K562 (cell line): ENCODE results near the gene FAM222A. TPM values are rescaled to one million over a fixed set of nuclear protein-coding genes. Genes with fewer than 3 reads are reported as not detected.

ENCODE experiments used
- ATAC-seq: fragments of 200-7000 bp; cut with Tn5 transposase; 3 replicates; pipeline ENCODE4 v1.9.1; 2020; ENCODE audit warnings: moderate library complexity
- BruUV-seq: library from RNA; stranded (reverse); fragments of 400-500 nt; replicated peaks from 2 replicates; lab custom pipeline; 2021; lab: Mats Ljungman, UMichigan
- CTCF ChIA-PET: fragments of 300-600 bp; formaldehyde crosslinking; extraction: SDS; loops from one replicate; lab custom pipeline; 2021; ENCODE audit warnings: low intra/inter-chr PET ratio; lab: Yijun Ruan, JAX
- POLR2A ChIA-PET: fragments of 300-600, 350-650 bp; sonication (Branson Sonifier 250); formaldehyde crosslinking; extraction: SDS; loops from one replicate; lab custom pipeline; 2021; ENCODE audit warnings: antibody characterized with exemption, inconsistent platforms; lab: Yijun Ruan, JAX
- DNase-seq, 4 experiments: peaks; one replicate each; pipeline versions ENCODE4 v3.0.0 to v3.0.0-alpha.2; 2011 to 2018; ENCODE audit warnings: low spot score in 3 of 4, mixed read lengths in 3 of 4; ENCODE audit errors: extremely low read depth in 1 of 4
- FAIRE-seq: peaks from 2 replicates; lab custom pipeline; 2011; peaks lifted over from hg19 to GRCh38; lab: Jason Lieb, UNC
- H2AFZ ChIP-seq: 2 replicates; pipeline ENCODE4 v1.6.0; 2011; ENCODE audit warnings: low read depth, low read length, control low read depth, inconsistent platforms
- H3K27ac ChIP-seq: fragments of 200-600 bp; 3 replicates; pipeline ENCODE4 v1.8.0; 2011; ENCODE audit warnings: low read depth, mild to moderate bottlenecking, control low read depth, inconsistent platforms, low read length, moderate library complexity, mixed read lengths; ENCODE audit errors: extremely low read depth
- H3K27me3 ChIP-seq, 2 experiments: fragments of 300-600 bp in 1 of 2; 2 replicates in 1 of 2; 3 replicates in 1 of 2; pipeline versions ENCODE4 v1.6.0 to v1.8.0; 2011; ENCODE audit warnings: inconsistent platforms in 2 of 2, low read length in 2 of 2, mild to moderate bottlenecking in 1 of 2, mixed read lengths in 1 of 2, moderate library complexity in 1 of 2; ENCODE audit not compliant: control insufficient read depth in 2 of 2, insufficient read depth in 2 of 2
- H3K36me3 ChIP-seq: fragments of 300-600 bp; 3 replicates; pipeline ENCODE4 v1.8.0; 2011; ENCODE audit warnings: mild to moderate bottlenecking, low read length, inconsistent platforms; ENCODE audit not compliant: control insufficient read depth, insufficient read depth
- H3K4me1 ChIP-seq, 2 experiments: fragments of 200-600 bp in 1 of 2; replicated peaks in 1 of 2; 2 replicates in 1 of 2; 3 replicates in 1 of 2; pipeline versions ENCODE4 v1.5.1 to v1.8.0; 2011; ENCODE audit warnings: inconsistent platforms in 2 of 2, low read length in 2 of 2, mild to moderate bottlenecking in 1 of 2, mixed read lengths in 1 of 2, moderate library complexity in 1 of 2; ENCODE audit not compliant: control insufficient read depth in 2 of 2, insufficient read depth in 2 of 2
- H3K4me2 ChIP-seq: 2 replicates; pipeline ENCODE4 v1.6.1; 2011; ENCODE audit warnings: low read length, control low read depth, inconsistent platforms, mixed read lengths; ENCODE audit not compliant: insufficient read depth
- H3K4me3 ChIP-seq: fragments of 200-600 bp; sonication (generic), shearing (Covaris generic); 2 replicates; pipeline ENCODE4 v1.5.1; 2016; ENCODE audit warnings: control low read depth, inconsistent platforms
- H3K79me2 ChIP-seq: fragments of 200-600 bp; 3 replicates; pipeline ENCODE4 v1.8.0; 2011; ENCODE audit warnings: low read length, inconsistent platforms; ENCODE audit not compliant: control insufficient read depth, insufficient read depth
- H3K9ac ChIP-seq, 2 experiments: 2 replicates each; pipeline versions ENCODE4 v1.6.0 to v1.6.1; 2011; ENCODE audit warnings: low read depth in 2 of 2, low read length in 2 of 2, control low read depth in 1 of 2, inconsistent platforms in 1 of 2, mild to moderate bottlenecking in 1 of 2, mixed read lengths in 1 of 2; ENCODE audit not compliant: insufficient read depth in 1 of 2
- H3K9me1 ChIP-seq: one replicate; pipeline ENCODE4 v1.6.0; 2011; ENCODE audit warnings: inconsistent platforms, mild to moderate bottlenecking, low read length, moderate library complexity; ENCODE audit not compliant: control insufficient read depth, insufficient read depth
- H3K9me3 ChIP-seq: replicated peaks from 2 replicates; pipeline ENCODE4 v1.5.1; 2011; ENCODE audit warnings: low read depth, low read length, inconsistent platforms; ENCODE audit not compliant: control insufficient read depth, insufficient read depth
- H4K20me1 ChIP-seq: replicated peaks from 2 replicates; pipeline ENCODE4 v1.6.1; 2011; ENCODE audit warnings: low read length, inconsistent platforms, mixed read lengths; ENCODE audit not compliant: control insufficient read depth, insufficient read depth
- ADNP ChIP-seq: fragments of 200-800 bp; sonication (Bioruptor generic); IDR thresholded peaks from 2 replicates; pipeline ENCODE4 v1.6.1; 2016; ENCODE audit warnings: missing genetic modification characterization, missing compliant biosample characterization
- BCOR ChIP-seq: fragments of 450-650 bp; IDR thresholded peaks from 2 replicates; pipeline ENCODE4 v1.6.1; 2016
- CBX1 ChIP-seq: sonication (generic); IDR thresholded peaks from 2 replicates; pipeline ENCODE4 v1.6.1; 2016; ENCODE audit warnings: antibody characterized with exemption, low read depth, mild to moderate bottlenecking
- CHD4 ChIP-seq: fragments of 200-600 bp; sonication (generic); IDR thresholded peaks from 3 replicates; pipeline ENCODE4 v1.6.1; 2012; ENCODE audit warnings: low read depth, mild to moderate bottlenecking, mixed read lengths, low read length, inconsistent platforms; ENCODE audit not compliant: insufficient read depth, insufficient replicate concordance, poor library complexity, severe bottlenecking
- GATAD2A ChIP-seq: fragments of 450-650 bp; IDR thresholded peaks from 2 replicates; pipeline ENCODE4 v1.6.1; 2017
- HDAC2 ChIP-seq: fragments of 450-650 bp; IDR thresholded peaks from 2 replicates; pipeline ENCODE4 v1.6.1; 2016; ENCODE audit warnings: mild to moderate bottlenecking
- HLTF ChIP-seq: fragments of 450-650 bp; IDR thresholded peaks from 2 replicates; pipeline ENCODE4 v1.6.1; 2016
- IFI16 ChIP-seq: fragments of 250-450 bp; sonication (Bioruptor Pico); IDR thresholded peaks from 2 replicates; pipeline ENCODE4 v2.1.2; 2022; ENCODE audit warnings: mild to moderate bottlenecking, inconsistent platforms
- KDM1A ChIP-seq, 2 experiments: fragments of 450-650 bp; IDR thresholded peaks; 2 replicates each; pipeline ENCODE4 v1.6.1; 2016; ENCODE audit warnings: mild to moderate bottlenecking in 2 of 2
- RBM25 ChIP-seq: fragments of 200-400 bp; formaldehyde crosslinking; IDR thresholded peaks from 2 replicates; pipeline ENCODE4 v1.6.1; 2018; ENCODE audit warnings: low read length, low read depth, moderate library complexity; ENCODE audit not compliant: severe bottlenecking
- RBM39 ChIP-seq: fragments of 200-400 bp; formaldehyde crosslinking; optimal IDR thresholded peaks from 2 replicates; pipeline ENCODE3; 2018; ENCODE audit warnings: low read depth, low read length
- RCOR1 ChIP-seq, 2 experiments: IDR thresholded peaks; 2 replicates each; pipeline ENCODE4 v1.6.1; 2012; ENCODE audit warnings: low read depth in 2 of 2, low read length in 2 of 2, borderline replicate concordance in 1 of 2, improper control_type of control experiment in 1 of 2
- SMARCA5 ChIP-seq: fragments of 450-650 bp; IDR thresholded peaks from 2 replicates; pipeline ENCODE4 v1.6.1; 2016
- SRSF9 ChIP-seq: fragments of 200-400 bp; formaldehyde crosslinking; IDR thresholded peaks from 2 replicates; pipeline ENCODE4 v1.6.1; 2017; ENCODE audit warnings: low read depth, low read length, borderline replicate concordance
- ZNF134 ChIP-seq: fragments of 250-450 bp; sonication (Bioruptor Pico); conservative IDR thresholded peaks from 2 replicates; pipeline ENCODE4 v1.4.0; 2020
- WGBS: fragments of 100-300 bp; shearing (Covaris generic); methylation state at CpG from one replicate; pipeline ENCODE4 v1.1.6; 2016; ENCODE audit warnings: low coverage, mixed read lengths; ENCODE audit not compliant: insufficient coverage; ENCODE audit errors: missing lambda C conversion rate; 5-methylcytosine and 5-hydroxymethylcytosine counted together
- in situ Hi-C: fragments of 300-500 bp; cut with MboI; formaldehyde crosslinking; loops from 4 replicates; pipeline ENCODE4 v1.15.0; 2018; ENCODE audit warnings: inconsistent platforms, mixed read lengths
- intact Hi-C: fragments of 100-400 bp; cut with micrococcal nuclease; formaldehyde crosslinking; loops from 2 replicates; pipeline ENCODE4 v1.14.2; 2022
- polyA plus RNA-seq, 8 experiments: library from polyadenylated mRNA; depleted of rRNA in 4 of 8; stranded (reverse) in 5 of 8; unstranded in 3 of 8; fragments of >200 nt; fragmentation: Nextera tagmentation in 2 of 8; fragmentation: Illumina TruSeq in 1 of 8; extraction: Ambion mirVana in 2 of 8; extraction: Trizol in 1 of 8; gene quantifications; 2 replicates each; pipeline versions ENCODE4 v1.2.1 to v1.2.3, GENCODE V29; 2011 to 2014; ENCODE audit warnings: inconsistent platforms in 1 of 8, missing spikeins in 1 of 8
- total RNA-seq, 7 experiments: library from RNA; depleted of rRNA in 6 of 7; stranded (reverse); fragments of >200 nt in 6 of 7; fragmentation: Illumina TruSeq in 2 of 7; extraction: Trizol in 2 of 7; gene quantifications; 2 replicates each; pipeline versions ENCODE4 v1.2.1 to v1.2.3, GENCODE V29; 2011 to 2021; ENCODE audit warnings: low replicate concordance in 1 of 7

The FAM222A gene
- total and polyA plus RNA-seq, 9 of the 15 experiments (the other 6 are each of a cell fraction or from before 2014, with no cell fraction given), result 0.03 to 0.36 (median 0.12) TPM; not detected in 1

DNA sequence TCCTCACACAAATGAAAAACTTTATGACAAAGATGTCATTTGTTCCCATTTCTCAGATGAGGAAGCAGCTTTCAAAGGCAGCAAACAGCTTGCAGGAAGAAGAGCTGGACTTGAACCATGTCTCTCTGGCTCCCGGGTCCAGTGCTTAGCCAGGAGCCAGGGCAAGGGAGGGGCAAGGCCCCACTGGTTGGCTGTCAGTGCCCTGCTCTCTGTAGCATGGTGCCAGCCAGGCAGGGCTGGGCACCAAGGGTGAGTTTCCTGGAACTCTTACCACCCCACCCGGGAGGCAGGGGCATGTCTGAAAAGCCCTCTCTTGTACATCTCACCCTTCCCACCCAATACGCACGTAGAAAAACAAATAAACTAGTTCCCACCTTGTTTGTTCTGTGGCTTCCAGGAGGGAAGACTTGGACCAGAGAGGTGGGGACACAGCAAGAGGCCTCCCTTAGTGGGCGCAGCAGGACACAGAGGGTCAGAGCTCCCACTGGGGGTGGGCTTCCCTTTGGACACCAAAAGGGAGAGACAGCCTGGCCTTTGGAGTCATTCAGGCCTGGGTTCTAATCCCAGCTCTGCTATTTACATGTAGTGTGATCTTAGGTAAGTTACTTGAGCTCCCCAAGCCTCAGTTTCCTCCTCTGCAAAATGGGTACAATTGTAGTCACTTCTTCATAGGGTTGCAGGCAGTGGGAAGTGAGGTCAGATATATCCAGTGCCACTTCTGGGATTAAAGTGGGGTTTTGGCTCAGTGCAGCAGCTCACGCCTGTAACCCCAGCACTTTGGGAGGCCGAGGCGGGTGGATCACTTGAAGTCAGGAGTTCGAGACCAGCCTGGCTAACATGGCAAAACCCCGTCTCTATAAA lies 102.4 kb downstream of the FAM222A start:
- ChIA-PET POLR2A (no interaction called here), CTCF (no interaction called here)
- FAIRE-seq, result no peak
- BruUV-seq, result no TSS peak
- no peak for ATAC-seq
- Histone ChIP-seq H2AFZ (no peak overlapping the region), H3K27ac (no peak overlapping the region), H3K9me1 (no peaks in the 10 kb centered on the region), H3K4me2 (no peak overlapping the region), H3K4me1 (no peaks in the 10 kb centered on the region; a peak in 1 of 5 replicates), H3K9me3 (no peaks in the 10 kb centered on the region), H3K9ac (no peak overlapping the region), H3K79me2 (no peaks in the 10 kb centered on the region), H4K20me1 (no peaks in the 10 kb centered on the region; the same call in 1 of the 2 replicates), H3K36me3 (no peaks in the 10 kb centered on the region), H3K4me3 (no peak overlapping the region), H3K27me3 (peaks cover 10 to 50% of the 10 kb centered on the region in 2 experiments; a peak in 4 of 5 replicates)
- 14% methylated on average over 10 of the region's 10 CpGs for WGBS
- in situ Hi-C loops (no loop called here), intact Hi-C loops (no loop called here)
- peak; percentile 79 for TF ChIP-seq RBM25
- peak; percentile 60 for TF ChIP-seq CHD4
- TF ChIP-seq RCOR1 (IDR thresholded peaks at IDR 0.05; ENCODE audit: borderline replicate concordance in 1 of 2, low read depth in 2 of 2, low read length in 2 of 2), result 0 out of 4 replicates have a peak, but pooled peaks of 1 of the 2 experiments have one; percentile 23
- TF ChIP-seq RBM39, result no peak
- TF ChIP-seq ADNP, result peak; percentile 69
- TF ChIP-seq BCOR, result peak; percentile 91
- TF ChIP-seq GATAD2A, result no peak
- peak; percentile 60 to 66 for TF ChIP-seq KDM1A (IDR thresholded peaks at IDR 0.05)
- TF ChIP-seq HLTF, result no peak
- 0 out of 2 replicates have a peak, but pooled peaks have one; percentile 55 for TF ChIP-seq HDAC2
- TF ChIP-seq CBX1, result 0 out of 2 replicates have a peak, but pooled peaks have one; percentile 46
- no peak for TF ChIP-seq SRSF9
- TF ChIP-seq SMARCA5, result 0 out of 2 replicates have a peak, but pooled peaks have one; percentile 36
- TF ChIP-seq IFI16 (CRISPR knock-in tag), result no peak
- TF ChIP-seq ZNF134 (CRISPR knock-in tag), result no peak
- no peak for DNase-seq
